ENCODE measurements around the gene FXYD7. TPM values are rescaled to one million over a fixed set of nuclear protein-coding genes. Genes with fewer than 3 reads are reported as not detected.
A peak's percentile ranks its signal among the peaks of the same experiment; 100 is the strongest.

FXYD7 gene
- total and polyA plus RNA-seq, 9 of the 15 experiments (the other 6 are each of a cell fraction or from before 2014, with no cell fraction given) = 0.10 to 0.80 (median 0.31) TPM; not detected in 3

GRCh38 chr19:35140962-35141836 lies 1.9 kb upstream of the FXYD7 start (continued):
- no peak for TF ChIP-seq ATF4 (CRISPR knock-in tag; IDR thresholded peaks at IDR 0.05)
- no peak for TF ChIP-seq ZNF280B (CRISPR knock-in tag; IDR thresholded peaks at IDR 0.05)
- TF ChIP-seq PRMT5 (CRISPR knock-in tag; IDR thresholded peaks at IDR 0.05) = no peak
- no peak for TF ChIP-seq CBX8 (IDR thresholded peaks at IDR 0.05; ENCODE audit: borderline replicate concordance, extremely low read depth, low read depth, low read length, poor library complexity, severe bottlenecking)
- TF ChIP-seq NFYB (IDR thresholded peaks at IDR 0.05; ENCODE audit: extremely low read depth, insufficient read length) = no peak
- TF ChIP-seq TAF1 (IDR thresholded peaks at IDR 0.05; ENCODE audit: control insufficient read depth, extremely low read depth, insufficient read depth, low read length, severe bottlenecking) = no peak
- TF ChIP-seq ZNF212 (CRISPR knock-in tag; IDR thresholded peaks at IDR 0.05) = no peak
- 0 out of 2 replicates have a peak, but pooled peaks have one; percentile 11 for TF ChIP-seq GATAD2A (IDR thresholded peaks at IDR 0.05)
- no peak for TF ChIP-seq E2F4 (CRISPR knock-in tag; IDR thresholded peaks at IDR 0.05; ENCODE audit: low read depth)
- TF ChIP-seq BRD9 (IDR thresholded peaks at IDR 0.05; ENCODE audit: low read depth, partially characterized antibody) = no peak
- no peak for TF ChIP-seq FOXA3 (CRISPR knock-in tag; conservative IDR thresholded peaks at IDR 0.05 in 1 of 2, IDR thresholded peaks at IDR 0.05 in 1 of 2)
- TF ChIP-seq TCF3 (CRISPR knock-in tag; IDR thresholded peaks at IDR 0.05) = no peak
- no peak for TF ChIP-seq PKNOX1 (IDR thresholded peaks at IDR 0.05)
- TF ChIP-seq ZNF224 (CRISPR knock-in tag; IDR thresholded peaks at IDR 0.05) = no peak
- no peak for TF ChIP-seq ZNF707 (CRISPR knock-in tag; conservative IDR thresholded peaks at IDR 0.05)
- no peak for TF ChIP-seq ZNF696 (CRISPR knock-in tag; conservative IDR thresholded peaks at IDR 0.05)
- TF ChIP-seq TOE1 (IDR thresholded peaks at IDR 0.05; ENCODE audit: borderline replicate concordance) = no peak; the same call in 1 of the 2 replicates
- no peak for TF ChIP-seq TOE1 (CRISPR knock-in tag; IDR thresholded peaks at IDR 0.05; ENCODE audit: borderline replicate concordance, low read depth)
- TF ChIP-seq MNT (conservative IDR thresholded peaks at IDR 0.05) = no peak
- TF ChIP-seq ETS2 (tag; IDR thresholded peaks at IDR 0.05; ENCODE audit: borderline replicate concordance, poor library complexity, severe bottlenecking) = no peak
